Right ventricle myocardium inferior (tissue), 1 donor: ENCODE measurements around the gene TFF3. TPM values are rescaled to one million over a fixed set of nuclear protein-coding genes. Genes with fewer than 3 reads are reported as not detected.

Experiments used
- ATAC-seq: fragments of 200-7000 bp; cut with Tn5 transposase; one replicate; pipeline ENCODE4 v1.9.1; 2020; ENCODE audit warnings: mild to moderate bottlenecking, moderate library complexity
- DNase-seq: peaks from one replicate; pipeline ENCODE4 v3.0.0; 2021; ENCODE audit errors: missing footprints
- intact Hi-C: fragments of 100-400 bp; cut with DNase I; formaldehyde crosslinking; loops from one replicate; pipeline ENCODE4 v1.11.0; 2022
- total RNA-seq: library from RNA; stranded (reverse); fragmentation: NEBNext Ultra II Directional; extraction: Animal tissue kit (Norgen Biotek cat#: 25700); gene quantifications from one replicate; pipeline ENCODE4 v1.2.1, GENCODE V29; 2021
- donor health status: DM: no; HTN: yes; CAD: no; lungs with severe emphysema.

TFF3 gene
- total RNA-seq, 1 donor from 2014 or later, result 3.4 TPM

DNA sequence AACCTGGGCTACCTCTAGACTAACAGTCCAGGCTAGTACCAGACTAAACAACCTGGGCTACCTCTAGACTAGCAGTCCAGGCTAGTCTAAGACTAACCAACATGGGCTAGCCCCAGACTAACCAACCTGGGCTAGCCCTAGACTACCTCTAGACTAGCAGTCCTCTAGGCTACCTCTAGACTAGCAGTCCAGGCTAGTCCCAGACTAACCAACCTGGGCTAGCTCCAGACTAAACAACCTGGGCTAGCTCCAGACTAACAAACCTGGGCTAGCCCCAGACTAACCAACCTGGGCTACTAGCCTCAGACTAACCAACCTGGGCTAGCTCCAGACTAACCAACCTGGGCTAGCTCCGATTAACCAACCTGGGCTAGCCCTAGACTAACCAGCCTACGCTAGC is 33.6 kb upstream of the TFF3 start:
- DNase-seq, result no peak
- ATAC-seq, result no peak
- intact Hi-C loops, result no loop called here

DNA sequence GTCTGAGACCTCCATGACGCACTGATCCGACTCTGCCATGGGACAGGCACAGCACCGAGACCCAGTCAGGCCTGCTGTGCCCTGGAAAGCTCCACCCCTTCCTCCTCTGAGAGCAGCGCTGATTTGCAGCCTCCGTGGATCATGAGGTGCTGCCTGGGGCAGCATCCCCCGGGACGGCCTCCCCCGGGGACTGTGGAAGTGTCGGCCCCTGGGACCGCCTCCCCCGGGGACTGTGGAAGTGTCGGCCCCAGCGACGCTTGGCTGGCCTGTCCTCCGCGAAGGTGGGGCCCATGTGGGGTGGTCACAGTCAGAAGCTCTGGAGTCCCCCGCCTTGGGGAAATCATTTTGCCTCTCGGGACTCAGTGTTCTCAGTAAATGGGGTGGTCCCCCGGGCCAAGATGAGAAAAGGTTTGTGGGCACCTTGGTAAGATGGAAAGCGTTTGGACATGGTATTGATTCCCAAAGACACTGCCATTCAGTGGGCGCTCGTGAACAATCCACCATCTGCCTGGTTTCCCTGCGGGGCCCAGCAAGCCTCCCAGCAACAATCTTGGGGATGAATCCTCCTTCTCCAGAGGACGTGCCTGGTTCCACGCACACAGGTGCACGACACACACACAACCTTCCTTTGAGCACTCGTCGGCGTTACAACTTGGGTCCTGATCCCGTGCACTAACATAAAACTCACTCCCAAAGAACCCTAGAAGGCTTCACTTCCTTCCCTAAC is 32.6 kb upstream of the TFF3 start:
- DNase-seq (no peak), ATAC-seq (no peak)
- intact Hi-C loops, result no loop called here

DNA sequence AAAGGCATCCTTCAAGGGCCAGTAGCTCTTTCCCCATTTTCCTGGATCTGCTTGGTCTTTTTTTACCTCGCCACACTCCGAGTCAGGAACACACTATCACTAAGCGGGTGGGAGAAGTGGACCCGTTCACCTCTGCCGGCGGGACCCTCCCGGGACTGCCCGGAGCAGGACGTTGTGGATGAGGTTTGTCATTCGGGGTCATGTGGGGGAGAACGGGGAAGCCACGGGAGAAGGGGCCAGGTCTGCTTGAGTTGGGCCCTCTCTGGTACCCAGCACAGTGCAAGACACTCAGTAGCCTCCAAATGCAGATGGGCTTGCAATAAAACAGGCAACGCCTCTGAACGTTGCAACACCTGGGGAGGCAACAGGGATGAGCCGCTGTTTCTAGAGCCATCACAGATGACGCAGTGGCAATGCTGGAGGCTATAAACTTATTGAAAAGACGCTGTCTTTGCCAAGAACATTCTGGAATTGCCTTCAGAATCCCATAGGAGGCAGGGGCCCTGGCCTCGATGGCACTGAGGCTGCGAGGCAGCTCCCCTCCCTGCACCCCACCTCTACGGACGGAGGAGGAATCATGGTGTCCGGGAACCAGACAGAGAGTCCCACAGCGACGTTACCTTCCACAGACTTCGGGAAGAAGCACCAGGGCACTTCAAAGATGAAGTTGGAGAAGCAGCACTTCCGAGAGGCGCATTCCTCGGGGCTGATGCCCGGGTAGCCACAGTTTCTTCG is 31.8 kb upstream of the TFF3 start:
- ATAC-seq (no peak), DNase-seq (no peak)
- intact Hi-C loops, result no loop called here

DNA sequence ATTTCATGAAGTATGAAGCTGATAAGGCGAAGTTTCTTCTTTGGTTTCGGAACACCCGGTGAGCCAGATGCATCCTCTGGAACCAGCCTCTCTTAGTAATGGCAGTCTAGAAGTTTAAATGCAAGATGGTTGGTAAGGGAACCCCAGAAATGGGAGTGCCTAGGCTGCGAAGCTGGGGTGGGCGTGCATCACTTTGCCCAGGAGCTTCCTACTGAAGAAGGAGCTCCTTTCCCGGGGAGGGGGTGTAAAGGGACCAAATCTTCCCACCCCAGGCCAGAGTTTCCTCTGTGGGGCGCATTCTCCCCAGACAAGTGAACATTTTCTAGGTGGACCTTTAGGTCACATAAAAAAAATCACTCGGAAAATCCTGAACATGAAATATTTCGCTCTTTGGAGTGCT is 31.2 kb upstream of the TFF3 start:
- intact Hi-C loops, result no loop called here
- DNase-seq, result no peak
- no peak for ATAC-seq

DNA sequence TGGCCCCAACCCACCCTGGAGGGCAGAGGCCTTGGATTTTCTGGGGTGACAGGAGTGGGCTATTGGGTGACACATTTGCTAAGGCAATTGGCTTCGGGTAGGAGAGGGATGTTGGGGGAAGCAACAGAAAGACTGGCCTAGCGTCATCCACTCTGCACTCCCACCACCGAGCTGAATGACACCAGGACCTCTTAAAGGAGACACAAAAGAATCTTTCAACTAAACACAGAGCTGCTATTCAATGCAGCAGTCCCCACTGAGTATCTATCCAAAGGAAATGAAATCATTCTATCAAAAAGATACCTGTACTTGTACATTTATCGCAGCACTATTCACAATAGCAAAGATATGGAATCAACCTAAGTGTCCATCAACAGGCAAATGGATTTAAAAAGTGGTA is 29.4 kb upstream of the TFF3 start:
- intact Hi-C loops, result no loop called here
- DNase-seq, result no peak
- no peak for ATAC-seq

DNA sequence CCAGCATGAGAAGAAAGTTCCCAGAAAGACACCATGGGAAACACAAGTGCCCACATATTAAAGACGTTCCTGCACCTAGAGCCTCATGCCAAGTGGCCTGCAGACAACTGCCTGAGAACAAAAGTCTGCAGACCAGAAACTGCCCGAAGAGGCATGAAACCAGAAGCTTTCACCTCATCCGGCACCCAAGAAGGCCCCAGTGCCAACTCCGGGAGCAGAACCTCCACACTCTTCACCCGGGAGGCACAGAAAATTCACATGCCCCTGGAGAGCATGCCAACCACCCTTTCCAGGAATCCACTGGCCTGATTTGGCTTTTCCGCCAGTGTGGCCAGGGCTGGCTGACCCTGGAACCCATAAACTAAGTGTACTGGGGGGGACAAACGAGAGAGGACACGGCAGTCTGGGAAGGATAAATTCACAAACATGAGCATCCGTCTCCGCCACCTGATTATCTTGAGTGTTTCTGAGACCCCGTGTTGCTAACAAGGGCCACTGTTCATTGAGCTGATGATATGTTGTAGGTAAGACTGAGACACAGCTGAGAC is 28.8 kb upstream of the TFF3 start:
- intact Hi-C loops, result no loop called here

DNA sequence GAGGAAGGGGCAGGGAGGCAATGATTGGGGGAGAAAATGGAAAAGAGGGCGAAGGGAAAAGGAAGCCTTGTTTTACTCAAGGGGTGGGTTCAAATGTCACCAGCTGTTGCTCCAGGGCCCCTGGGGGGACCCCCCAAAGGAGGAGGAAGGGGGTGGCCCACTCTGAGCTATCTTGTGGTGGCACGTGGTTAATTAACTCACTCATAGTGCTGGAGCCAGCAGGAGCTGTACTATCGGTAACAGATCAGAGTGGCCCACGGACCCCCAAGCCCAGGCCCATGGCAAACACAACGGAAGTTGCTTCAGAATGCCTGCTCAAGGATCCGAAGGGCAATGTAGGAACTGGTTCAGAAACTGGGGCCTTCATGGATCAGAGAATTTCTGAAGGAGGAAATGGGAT is 28.3 kb upstream of the TFF3 start:
- intact Hi-C loops, result no loop called here
- no peak for DNase-seq
- no peak for ATAC-seq

More for the DNA sequence above, 28.8 kb upstream of the TFF3 start:
- ATAC-seq (no peak), DNase-seq (no peak)

DNA sequence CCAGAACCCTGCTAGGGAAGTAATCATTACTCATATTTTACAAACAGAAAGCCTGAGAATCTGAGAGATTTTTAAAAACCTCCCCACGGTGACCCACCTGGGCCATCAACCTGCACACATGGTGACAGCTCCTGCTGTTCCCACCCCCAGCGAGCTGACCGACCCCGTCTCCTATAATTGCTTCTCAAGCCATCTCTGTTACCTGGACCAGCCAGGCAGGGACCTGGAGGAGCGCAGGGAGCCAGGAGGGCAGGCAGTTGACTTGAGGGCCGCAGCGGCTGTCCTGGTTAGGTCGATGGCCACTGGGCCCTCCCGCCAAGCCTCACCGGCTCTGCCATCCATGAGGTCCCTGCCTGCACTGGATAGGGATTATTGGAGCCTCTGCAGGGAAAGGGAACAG is 27.9 kb upstream of the TFF3 start:
- intact Hi-C loops, result no loop called here
- no peak for ATAC-seq

DNA sequence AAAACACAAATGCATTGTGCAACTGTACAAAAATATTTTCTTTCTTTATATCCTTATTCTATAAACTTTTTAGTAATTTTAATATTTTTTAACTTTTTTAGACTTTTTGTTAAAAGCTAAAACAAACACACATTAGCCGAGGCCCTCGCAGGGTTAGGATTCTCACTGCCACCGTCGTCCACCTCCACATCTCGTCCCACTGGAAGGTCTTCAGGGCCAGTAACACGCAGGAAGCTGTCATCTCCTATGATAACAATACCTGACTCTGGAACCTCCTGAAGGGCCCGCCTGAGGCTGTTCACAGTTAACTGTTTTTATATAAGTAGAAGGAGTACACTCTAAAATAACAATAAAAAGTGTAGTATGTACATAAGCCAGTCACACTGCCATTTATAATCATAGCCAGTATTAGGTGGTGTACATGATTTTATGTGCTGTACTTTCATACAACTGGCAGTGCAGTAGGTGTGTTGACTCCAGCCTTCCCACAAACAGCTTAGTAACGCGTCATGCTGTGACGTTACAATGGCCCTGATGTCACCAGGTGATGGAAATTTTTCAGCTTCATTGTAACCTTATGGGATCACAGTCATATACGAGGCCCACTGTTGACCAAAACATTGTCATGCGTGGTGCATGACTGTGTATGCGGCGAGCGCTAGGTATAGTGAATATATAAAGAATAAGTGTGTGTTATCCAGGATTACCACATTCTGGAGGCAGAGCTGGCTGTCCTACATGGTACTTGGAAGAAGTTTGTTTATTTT is 26.8 kb upstream of the TFF3 start:
- ATAC-seq (no peak), DNase-seq (no peak)
- intact Hi-C loops, result no loop called here

More for the DNA sequence above, 27.9 kb upstream of the TFF3 start:
- DNase-seq, result no peak

DNA sequence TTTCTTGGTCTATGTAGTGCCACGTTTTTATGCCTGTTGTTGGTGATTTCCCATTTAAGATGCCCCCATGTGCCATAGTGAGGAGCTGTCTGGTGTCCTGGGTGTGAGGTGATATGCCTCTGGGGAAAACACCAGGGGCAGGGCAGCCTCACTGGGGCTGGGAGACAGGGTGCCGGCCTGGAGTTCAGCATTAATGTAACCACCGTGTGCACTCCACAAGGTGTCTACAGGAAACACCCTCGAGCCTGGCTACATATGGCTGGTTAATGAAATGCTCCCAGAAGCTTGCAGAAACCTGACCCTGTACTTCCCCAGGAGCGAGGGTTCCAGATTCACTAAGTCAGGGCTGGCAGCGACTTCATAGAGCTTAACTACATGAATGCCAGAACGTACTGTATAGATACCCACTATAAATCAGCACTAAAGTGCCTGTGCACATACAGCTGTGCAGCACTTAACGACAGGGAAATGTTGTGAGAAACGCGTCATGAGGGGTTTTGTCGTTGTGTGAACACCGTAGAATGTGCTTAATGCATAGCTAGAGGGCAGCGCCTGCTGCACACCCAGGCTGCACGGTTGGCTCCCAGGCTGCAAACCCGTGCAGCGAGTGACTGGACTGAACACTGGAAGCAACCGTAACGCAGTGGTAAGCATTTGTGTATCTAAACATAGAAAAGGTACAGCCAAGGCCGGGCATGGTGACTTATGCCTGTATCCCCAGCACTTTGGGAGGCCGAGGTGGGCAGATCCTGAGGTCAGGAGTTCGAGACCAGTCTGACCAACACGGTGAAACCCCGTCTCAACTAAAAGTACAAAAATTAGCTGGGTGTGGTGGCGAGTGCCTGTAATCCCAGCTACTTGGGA is 25.2 kb upstream of the TFF3 start:
- intact Hi-C loops, result no loop called here
- DNase-seq (no peak), ATAC-seq (no peak)

DNA sequence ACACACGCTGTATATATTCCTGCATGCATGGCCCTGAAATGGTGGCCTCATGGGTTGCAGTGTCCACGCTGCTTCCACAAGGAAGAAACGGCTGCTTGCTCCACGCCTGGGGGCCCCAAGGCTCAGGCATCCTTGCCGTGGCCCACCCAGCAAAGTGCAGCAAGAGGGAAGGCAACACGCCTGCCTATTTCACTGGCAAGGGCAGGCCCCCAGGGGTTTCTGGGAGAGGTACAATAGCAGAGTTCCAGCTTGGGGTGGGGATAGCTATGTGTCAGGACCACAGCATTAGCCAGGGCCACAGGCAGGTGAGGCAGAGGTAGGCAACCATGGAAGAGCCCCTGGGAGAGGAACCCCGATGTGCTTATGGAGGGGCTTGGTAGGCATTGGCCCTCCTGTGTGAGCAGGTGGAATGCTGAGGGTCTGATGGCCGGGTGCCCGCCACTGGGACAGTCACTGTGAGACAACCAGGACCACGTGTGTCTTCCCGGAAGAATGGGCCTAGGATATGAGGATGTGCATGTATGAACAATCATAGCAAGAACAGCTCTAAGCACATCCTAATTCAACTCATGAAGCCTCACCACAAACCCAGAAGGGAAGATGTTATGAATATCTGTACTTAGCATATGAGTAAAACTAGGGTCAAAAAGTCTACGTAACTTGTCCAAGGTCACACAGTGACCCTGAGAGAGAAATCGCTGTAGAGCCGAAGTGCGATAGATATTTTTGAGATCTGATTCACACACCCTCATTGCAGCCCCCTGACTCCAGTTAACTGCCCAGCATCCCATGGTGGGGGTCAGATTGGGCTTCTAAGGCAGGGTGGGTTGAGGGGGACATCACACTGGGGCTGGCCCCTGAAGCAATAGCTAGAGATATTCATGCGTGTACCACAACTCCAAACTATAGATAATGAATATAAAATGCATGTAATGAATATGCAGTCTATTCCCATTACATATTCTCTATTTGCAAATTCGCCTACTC is 23.8 kb upstream of the TFF3 start:
- intact Hi-C loops, result loop anchor here (5.0 kb wide), 1 partner anchor 108 kb away; no protein-coding TSS in a partner anchor
- DNase-seq, result no peak
- ATAC-seq, result no peak

DNA sequence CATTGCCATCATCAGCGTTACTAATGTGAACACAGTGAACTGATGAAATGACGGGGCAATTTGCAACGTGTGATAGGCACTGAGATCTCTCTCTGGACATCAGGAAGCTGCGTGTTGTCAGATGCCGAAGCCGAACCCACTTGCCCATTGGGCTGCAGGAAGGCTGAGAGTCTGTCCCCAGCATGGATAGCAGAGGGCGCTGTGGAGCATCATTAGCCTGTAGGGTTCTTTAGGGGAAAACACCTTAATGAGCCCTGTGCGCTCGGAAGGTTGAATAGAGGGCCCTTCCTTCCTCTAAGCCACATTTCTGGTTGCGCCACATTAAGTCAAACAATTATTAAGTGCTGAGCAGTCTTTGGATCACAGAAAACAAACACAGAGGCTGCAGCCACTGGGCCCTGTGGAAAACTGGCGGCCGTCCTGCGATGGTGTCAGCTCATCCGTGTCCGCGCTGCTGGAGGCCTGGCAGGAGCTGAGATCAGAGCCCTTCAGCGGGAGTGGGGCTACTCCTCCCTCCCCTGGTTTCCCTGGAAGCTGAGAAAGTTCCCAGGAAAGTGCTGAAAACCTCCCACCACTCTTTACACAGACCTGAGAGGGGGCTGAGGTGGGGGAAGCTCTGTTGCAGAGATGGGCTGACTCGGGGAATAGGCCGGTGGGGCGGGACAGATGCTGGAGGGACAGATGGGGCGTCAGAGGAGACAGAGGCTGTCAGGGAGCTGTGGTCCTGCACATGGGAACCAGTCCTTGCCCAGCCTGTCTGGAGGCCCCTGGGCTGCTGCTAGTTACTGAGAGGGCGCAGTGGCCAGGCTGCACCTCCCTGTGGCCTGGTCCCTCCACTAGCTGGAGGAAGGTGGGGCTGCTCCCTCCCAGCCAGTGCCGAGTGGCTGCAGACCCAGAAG is 22.9 kb upstream of the TFF3 start:
- intact Hi-C loops, result loop anchor here (5.0 kb wide), 1 partner anchor 109 kb away; no protein-coding TSS in a partner anchor
- DNase-seq, result no peak
- ATAC-seq, result peak; percentile 50

DNA sequence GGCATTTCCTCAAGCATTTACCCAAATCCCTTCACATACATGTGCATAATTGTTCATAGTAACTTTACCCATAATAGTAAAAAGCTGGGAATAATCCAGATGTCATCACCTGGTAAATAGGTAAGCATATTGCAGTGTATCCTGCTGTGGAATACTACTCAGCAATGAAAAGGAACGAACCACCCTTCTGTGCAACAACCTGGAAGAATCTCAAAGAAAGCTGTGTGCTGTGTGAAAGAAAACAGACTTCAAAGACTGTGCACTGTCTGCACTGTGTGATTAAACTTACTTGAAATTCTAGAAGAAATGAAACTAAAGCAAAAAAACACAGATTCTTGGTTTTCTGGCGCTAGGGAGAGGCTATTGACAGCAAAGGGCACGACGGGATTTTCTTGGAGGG is 22.1 kb upstream of the TFF3 start:
- intact Hi-C loops, result loop anchor here (5.0 kb wide), 1 partner anchor 110 kb away; no protein-coding TSS in a partner anchor
- no peak for ATAC-seq

DNA sequence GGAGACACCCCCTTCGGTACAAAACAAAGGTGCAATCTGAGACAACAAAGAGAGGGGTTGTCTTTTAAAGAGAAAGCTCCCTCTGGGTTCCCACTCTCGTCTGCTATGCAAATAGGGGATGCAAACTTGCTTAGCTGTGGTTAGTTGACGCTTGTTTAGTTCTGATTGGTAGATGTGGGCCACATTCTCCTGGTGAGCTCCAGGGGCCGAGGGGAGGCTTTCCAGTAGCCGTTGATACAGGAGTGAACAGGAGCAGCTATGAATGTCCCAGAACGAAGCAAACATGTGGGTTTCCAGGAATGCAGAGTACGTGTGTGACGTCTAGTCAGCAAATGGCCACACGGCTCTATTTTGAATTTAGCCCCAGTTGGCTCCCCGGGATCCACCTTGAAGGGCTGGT is 20.8 kb upstream of the TFF3 start:
- intact Hi-C loops, result loop anchor here (5.0 kb wide), 1 partner anchor 111 kb away; no protein-coding TSS in a partner anchor
- ATAC-seq (no peak), DNase-seq (no peak)

More for the DNA sequence above, 22.1 kb upstream of the TFF3 start:
- DNase-seq, result no peak

DNA sequence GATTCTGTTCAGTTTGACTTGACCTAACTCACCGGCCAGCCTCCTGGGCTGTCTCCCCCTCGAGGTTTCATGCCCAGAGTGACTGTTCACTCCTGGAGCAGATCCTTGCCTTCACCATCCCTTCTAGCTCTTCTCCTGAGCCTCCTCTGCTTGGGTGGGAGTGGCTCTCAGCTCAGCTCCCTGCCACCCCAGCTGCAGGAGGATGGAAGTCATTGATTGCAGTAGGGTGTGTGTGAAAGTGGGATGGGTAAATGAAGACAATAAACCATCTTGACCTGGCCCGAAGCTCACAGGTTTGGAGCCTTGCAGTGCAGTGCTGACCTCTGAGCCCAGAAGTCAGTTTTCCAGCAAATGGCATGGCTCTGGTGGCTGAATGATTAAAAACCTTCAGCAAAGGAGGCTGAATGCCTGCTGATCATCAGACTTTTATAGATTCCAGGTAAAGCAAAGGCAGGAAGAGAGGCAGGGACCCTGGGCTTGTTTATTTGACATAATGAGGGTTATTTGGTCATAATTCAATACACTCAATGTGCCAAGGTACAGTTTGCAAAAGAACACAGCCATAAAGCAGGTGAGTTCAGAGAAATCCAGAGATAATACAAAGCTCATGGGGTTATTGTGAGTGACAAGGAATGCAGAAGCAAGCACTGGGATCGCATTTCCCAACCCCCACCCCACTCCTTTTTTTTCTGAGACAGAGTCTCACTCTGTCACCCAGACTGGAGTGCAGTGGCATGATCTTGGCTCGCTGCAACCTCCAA is 17.5 kb upstream of the TFF3 start:
- intact Hi-C loops, result no loop called here
- ATAC-seq (no peak), DNase-seq (no peak)

DNA sequence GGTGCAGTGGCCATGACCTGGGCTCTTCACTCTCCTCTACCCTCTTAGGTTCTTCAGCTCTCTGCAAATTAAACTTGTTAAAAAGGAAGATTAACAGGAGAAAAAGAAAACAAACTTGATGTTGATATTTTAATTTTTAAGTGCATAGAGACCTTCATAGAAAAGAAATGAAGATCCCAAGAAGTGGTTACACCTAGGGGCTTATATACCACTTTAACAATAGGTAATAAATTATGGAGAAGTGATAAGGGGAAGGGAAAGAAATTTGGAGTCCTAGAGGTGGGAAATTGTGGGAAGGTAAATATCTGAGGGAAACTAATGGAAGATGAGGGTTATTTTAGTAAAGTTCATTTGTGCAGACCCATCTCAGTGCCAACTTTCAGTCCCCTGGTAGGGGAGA is 16.5 kb upstream of the TFF3 start:
- ATAC-seq (no peak), DNase-seq (no peak)
- intact Hi-C loops, result no loop called here
